Testis (tissue), 2 donors: ENCODE results near the gene DNLZ.

Source experiments
- POLR2A ChIP-seq: fragments of 450-650 bp; IDR thresholded peaks from one replicate; pipeline ENCODE4 v1.6.1; 2017; ENCODE audit warnings: antibody characterized with exemption, mild to moderate bottlenecking, moderate library complexity
- TF ChIP-seq, protein P1 (sequence below), 3 experiments: fragments of 450-650 bp in 2 of 3; fragments of 200-600 bp in 1 of 3; sonication (generic) in 1 of 3; IDR thresholded peaks; one replicate each; pipeline ENCODE4 v1.5.1; 2016 to 2019; ENCODE audit warnings: antibody characterized with exemption in 3 of 3, mild to moderate bottlenecking in 2 of 3, moderate library complexity in 1 of 3

DNA sequence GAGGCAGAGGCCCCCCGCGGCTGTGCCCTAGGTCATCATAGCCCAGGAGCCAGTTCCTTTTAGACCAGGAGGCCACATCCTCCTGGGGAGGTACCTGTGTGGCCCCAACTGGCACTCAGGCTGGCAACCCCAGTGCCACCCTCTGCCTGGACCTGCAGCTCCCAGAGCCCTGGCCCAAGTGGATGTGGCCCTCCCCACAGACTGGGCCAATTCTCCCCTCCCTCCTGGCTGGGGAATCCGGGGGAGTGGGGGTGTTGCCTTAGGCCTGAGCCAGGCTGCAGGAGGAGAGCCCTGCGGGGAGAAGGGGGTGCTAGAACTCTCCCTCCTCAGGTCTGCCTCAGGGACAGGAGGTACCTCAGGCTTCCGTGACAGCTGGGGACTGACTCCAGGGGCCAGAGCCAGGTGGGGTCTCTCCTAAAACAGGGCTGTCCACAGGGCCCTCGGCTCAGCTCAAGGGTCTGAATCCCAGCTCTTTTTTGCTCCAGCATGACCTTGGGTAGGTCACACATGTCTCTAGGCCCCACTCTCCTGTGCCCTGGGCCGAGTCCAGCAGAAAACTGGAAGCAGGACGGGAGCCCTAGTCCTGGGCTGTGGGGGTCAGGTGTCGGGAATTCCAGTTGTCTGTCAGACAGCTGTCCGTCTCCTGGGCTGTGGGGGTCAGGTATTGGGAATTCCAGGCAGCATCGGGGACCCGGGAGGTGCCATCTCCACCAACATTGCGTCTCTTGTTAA is 9.6 kb downstream of the DNLZ start:
- no peak for TF ChIP-seq POLR2A
- TF ChIP-seq, protein P1, sequence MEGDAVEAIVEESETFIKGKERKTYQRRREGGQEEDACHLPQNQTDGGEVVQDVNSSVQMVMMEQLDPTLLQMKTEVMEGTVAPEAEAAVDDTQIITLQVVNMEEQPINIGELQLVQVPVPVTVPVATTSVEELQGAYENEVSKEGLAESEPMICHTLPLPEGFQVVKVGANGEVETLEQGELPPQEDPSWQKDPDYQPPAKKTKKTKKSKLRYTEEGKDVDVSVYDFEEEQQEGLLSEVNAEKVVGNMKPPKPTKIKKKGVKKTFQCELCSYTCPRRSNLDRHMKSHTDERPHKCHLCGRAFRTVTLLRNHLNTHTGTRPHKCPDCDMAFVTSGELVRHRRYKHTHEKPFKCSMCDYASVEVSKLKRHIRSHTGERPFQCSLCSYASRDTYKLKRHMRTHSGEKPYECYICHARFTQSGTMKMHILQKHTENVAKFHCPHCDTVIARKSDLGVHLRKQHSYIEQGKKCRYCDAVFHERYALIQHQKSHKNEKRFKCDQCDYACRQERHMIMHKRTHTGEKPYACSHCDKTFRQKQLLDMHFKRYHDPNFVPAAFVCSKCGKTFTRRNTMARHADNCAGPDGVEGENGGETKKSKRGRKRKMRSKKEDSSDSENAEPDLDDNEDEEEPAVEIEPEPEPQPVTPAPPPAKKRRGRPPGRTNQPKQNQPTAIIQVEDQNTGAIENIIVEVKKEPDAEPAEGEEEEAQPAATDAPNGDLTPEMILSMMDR (IDR thresholded peaks at IDR 0.05) = no peak
